ENCODE measurements around the gene ATP8A2.
"Not testable (repeated sequence)": the region's sequence is repeated elsewhere in the genome, so short reads cannot be mapped to it uniquely, and the experiment has no call there.

ATP8A2 gene

GRCh38 chr13:25518441-25518840 is 146.7 kb downstream of the ATP8A2 start:
- TF ChIP-seq CTCF (IDR thresholded peaks at IDR 0.05): no peak
- DNase-seq (ENCODE audit: low spot score): no peak
- no peak overlapping the region for H3K4me3 ChIP-seq
- no peak overlapping the region for H3K27ac ChIP-seq

- TF ChIP-seq CTCF (IDR thresholded peaks at IDR 0.05): no peak
- Histone ChIP-seq H3K27ac (no peak overlapping the region), H3K4me3 (no peak overlapping the region)
- DNase-seq (ENCODE audit: low spot score): no peak
Measured at GRCh38 chr13:25525884-25526283, 154.1 kb downstream of the ATP8A2 start.

- H3K4me3 ChIP-seq: no peak overlapping the region
- no peak overlapping the region for H3K27ac ChIP-seq
- no peak for DNase-seq (ENCODE audit: low spot score)
- no peak for TF ChIP-seq CTCF (IDR thresholded peaks at IDR 0.05)
Measured at GRCh38 chr13:25528266-25528665, 156.5 kb downstream of the ATP8A2 start.

- TF ChIP-seq CTCF (IDR thresholded peaks at IDR 0.05): no peak
- H3K4me3 ChIP-seq: no peak overlapping the region
- no peak overlapping the region for H3K27ac ChIP-seq
- DNase-seq (ENCODE audit: low spot score): no peak
Measured at GRCh38 chr13:25529425-25529824, 157.7 kb downstream of the ATP8A2 start.

GRCh38 chr13:25538276-25538675 is 166.5 kb downstream of the ATP8A2 start:
- H3K4me3 ChIP-seq: no peak overlapping the region
- TF ChIP-seq CTCF (IDR thresholded peaks at IDR 0.05): no peak
- no peak for DNase-seq (ENCODE audit: low spot score)

GRCh38 chr13:25541434-25542123 is 169.8 kb downstream of the ATP8A2 start:
- no peak for TF ChIP-seq CTCF (IDR thresholded peaks at IDR 0.05)
- Histone ChIP-seq H3K27ac (no peak overlapping the region), H3K4me3 (no peak overlapping the region)
- DNase-seq (ENCODE audit: low spot score): no peak

More at GRCh38 chr13:25538276-25538675, 166.5 kb downstream of the ATP8A2 start:
- no peak overlapping the region for H3K27ac ChIP-seq

GRCh38 chr13:25548991-25549390 is 177.2 kb downstream of the ATP8A2 start:
- not testable (repeated sequence) for H3K4me3 ChIP-seq; DNase-seq (ENCODE audit: low spot score); H3K27ac ChIP-seq

Measured in coronary artery (tissue), 2 donors.